ENCODE data around the gene CACNA2D3.

Gene CACNA2D3

DNA sequence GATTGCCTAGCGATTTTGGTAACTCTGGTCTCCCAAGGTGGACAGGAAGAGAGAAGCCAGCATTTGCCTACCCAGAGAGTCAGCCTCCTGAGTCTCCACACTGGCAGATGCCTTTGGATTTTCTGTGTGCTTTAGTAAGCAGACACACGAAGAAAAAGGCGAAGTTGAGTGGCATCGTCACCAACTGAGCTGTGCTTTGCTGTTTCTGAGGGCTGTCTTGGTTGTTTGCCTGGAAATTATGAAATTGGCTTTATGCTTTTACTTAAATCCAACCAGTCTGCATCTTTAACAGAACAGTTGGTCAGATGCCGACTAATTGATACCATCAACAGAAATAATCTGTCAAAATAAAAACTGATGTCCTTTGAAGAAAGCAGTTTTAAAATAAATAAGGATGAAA is 56.0 kb downstream of the CACNA2D3 start:
- Histone ChIP-seq H3K4me3 (ENCODE audit: low read depth, low read length) (no peak overlapping the region), H3K36me3 (ENCODE audit: control insufficient read depth, insufficient read depth, low read length) (no peaks in the 10 kb centered on the region), H3K4me1 (ENCODE audit: control insufficient read depth, insufficient read depth, low read length) (no peaks in the 10 kb centered on the region), H3K27me3 (ENCODE audit: control insufficient read depth, insufficient read depth, low read length) (no peaks in the 10 kb centered on the region), H3K9ac (ENCODE audit: low read depth, low read length) (no peak overlapping the region), H3K9me3 (ENCODE audit: control insufficient read depth, insufficient read depth, low read length) (no peaks in the 10 kb centered on the region)

DNA sequence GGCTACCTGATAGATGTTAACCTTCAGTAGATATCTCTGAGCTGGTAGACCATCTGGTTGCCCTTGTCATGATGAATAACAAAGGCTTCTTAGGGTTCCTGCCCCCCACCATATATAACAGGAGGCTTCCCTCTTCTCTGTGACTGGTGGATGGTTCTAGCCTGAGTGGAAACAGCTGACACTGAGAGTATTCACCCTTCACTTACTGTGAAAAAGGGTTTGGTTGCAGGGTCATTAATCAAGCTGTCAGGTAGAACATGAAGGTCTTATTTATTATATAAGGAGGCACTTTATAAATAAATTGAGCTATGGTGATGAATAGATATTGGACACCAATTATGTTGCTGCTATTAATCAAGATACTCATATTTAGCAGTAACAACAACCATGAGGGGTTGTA is 58.6 kb downstream of the CACNA2D3 start:
- H3K9ac ChIP-seq (ENCODE audit: low read depth, low read length) = no peak overlapping the region
- H3K36me3 ChIP-seq (ENCODE audit: control insufficient read depth, insufficient read depth, low read length) = no peaks in the 10 kb centered on the region
- no peak overlapping the region for H3K4me3 ChIP-seq (ENCODE audit: low read depth, low read length)
- H3K9me3 ChIP-seq (ENCODE audit: control insufficient read depth, insufficient read depth, low read length) = no peaks in the 10 kb centered on the region
- H3K4me1 ChIP-seq (ENCODE audit: control insufficient read depth, insufficient read depth, low read length) = no peaks in the 10 kb centered on the region
- H3K27me3 ChIP-seq (ENCODE audit: control insufficient read depth, insufficient read depth, low read length) = no peaks in the 10 kb centered on the region

DNA sequence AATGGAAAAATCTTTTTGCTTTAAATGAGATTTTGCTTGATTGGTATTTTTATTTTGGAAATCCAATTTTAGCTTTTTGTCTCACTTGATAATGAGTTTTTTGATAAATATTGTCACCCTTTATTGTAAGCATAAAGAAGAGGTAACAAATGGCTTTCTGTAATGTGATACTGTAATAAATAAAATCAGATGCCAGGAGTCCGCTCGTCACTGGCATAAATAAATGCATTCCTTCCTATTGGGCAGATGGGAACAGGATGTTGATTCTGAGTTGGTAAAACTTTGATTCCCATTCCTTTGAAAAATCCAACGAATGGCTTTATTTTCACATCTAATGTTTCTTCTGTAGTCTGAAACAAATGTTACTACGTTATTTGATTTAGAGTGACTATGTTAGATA is 59.9 kb downstream of the CACNA2D3 start:
- Histone ChIP-seq H3K4me3 (ENCODE audit: low read depth, low read length) (no peak overlapping the region), H3K27me3 (ENCODE audit: control insufficient read depth, insufficient read depth, low read length) (no peaks in the 10 kb centered on the region), H3K36me3 (ENCODE audit: control insufficient read depth, insufficient read depth, low read length) (no peaks in the 10 kb centered on the region), H3K4me1 (ENCODE audit: control insufficient read depth, insufficient read depth, low read length) (no peaks in the 10 kb centered on the region), H3K9ac (ENCODE audit: low read depth, low read length) (no peak overlapping the region), H3K9me3 (ENCODE audit: control insufficient read depth, insufficient read depth, low read length) (no peaks in the 10 kb centered on the region)

DNA sequence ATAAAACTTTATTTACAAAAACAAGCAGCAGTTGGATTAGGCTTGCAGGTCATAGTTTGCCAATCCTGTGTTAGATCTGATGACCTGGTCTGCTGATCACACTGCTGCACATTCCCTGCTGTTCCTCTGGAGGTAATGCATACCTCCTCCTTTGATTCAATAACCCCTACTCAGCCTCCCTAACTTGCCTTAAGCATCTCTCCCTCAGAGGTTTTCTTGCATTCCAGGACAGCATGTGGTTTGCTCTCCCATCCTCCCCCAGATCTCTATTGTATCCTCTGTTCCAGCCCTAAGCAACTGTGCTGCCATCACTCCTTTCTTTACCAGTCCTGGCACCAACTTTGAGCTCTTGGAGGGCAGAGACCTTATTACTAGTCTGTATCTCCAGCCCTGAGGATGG is 63.4 kb downstream of the CACNA2D3 start:
- Histone ChIP-seq H3K4me3 (ENCODE audit: low read depth, low read length) (no peak overlapping the region), H3K9ac (ENCODE audit: low read depth, low read length) (no peak overlapping the region), H3K27me3 (ENCODE audit: control insufficient read depth, insufficient read depth, low read length) (no peaks in the 10 kb centered on the region), H3K4me1 (ENCODE audit: control insufficient read depth, insufficient read depth, low read length) (no peaks in the 10 kb centered on the region), H3K9me3 (ENCODE audit: control insufficient read depth, insufficient read depth, low read length) (no peaks in the 10 kb centered on the region), H3K36me3 (ENCODE audit: control insufficient read depth, insufficient read depth, low read length) (no peaks in the 10 kb centered on the region)

GRCh38 chr3:54188176-54188791 is 65.9 kb downstream of the CACNA2D3 start:
- Histone ChIP-seq H3K27me3 (ENCODE audit: control insufficient read depth, insufficient read depth, low read length) (no peaks in the 10 kb centered on the region), H3K36me3 (ENCODE audit: control insufficient read depth, insufficient read depth, low read length) (no peaks in the 10 kb centered on the region), H3K4me3 (ENCODE audit: low read depth, low read length) (no peak overlapping the region), H3K4me1 (ENCODE audit: control insufficient read depth, insufficient read depth, low read length) (peaks cover 6% of the 10 kb centered on the region), H3K9ac (ENCODE audit: low read depth, low read length) (no peak overlapping the region), H3K9me3 (ENCODE audit: control insufficient read depth, insufficient read depth, low read length) (no peaks in the 10 kb centered on the region)

DNA sequence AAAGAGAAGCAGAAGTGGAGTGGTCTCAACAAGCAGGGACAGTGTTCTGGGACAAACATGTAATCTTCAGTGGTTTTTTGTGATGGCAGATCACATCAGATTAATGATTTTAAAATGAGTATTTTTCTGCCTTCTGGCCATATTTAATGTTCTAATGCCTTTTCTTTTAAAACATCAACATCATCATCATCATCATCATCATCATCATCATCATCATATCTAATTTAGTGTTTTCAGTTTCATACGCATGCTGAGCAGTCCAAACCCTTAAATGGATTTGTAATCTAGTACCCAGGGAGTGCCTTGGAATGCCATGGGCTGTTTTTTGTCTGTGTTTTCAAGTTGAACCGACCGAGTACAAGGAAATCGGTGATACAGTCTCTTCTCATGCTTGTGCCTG is 68.9 kb downstream of the CACNA2D3 start:
- no peaks in the 10 kb centered on the region for H3K9me3 ChIP-seq (ENCODE audit: control insufficient read depth, insufficient read depth, low read length)
- no peak overlapping the region for H3K4me3 ChIP-seq (ENCODE audit: low read depth, low read length)
- no peaks in the 10 kb centered on the region for H3K36me3 ChIP-seq (ENCODE audit: control insufficient read depth, insufficient read depth, low read length)
- H3K27me3 ChIP-seq (ENCODE audit: control insufficient read depth, insufficient read depth, low read length) = no peaks in the 10 kb centered on the region
- H3K4me1 ChIP-seq (ENCODE audit: control insufficient read depth, insufficient read depth, low read length) = peaks cover 8% of the 10 kb centered on the region
- H3K9ac ChIP-seq (ENCODE audit: low read depth, low read length) = no peak overlapping the region

- Histone ChIP-seq H3K4me3 (ENCODE audit: low read depth, low read length) (no peak overlapping the region), H3K9ac (ENCODE audit: low read depth, low read length) (no peak overlapping the region), H3K9me3 (ENCODE audit: control insufficient read depth, insufficient read depth, low read length) (no peaks in the 10 kb centered on the region), H3K36me3 (ENCODE audit: control insufficient read depth, insufficient read depth, low read length) (no peaks in the 10 kb centered on the region), H3K4me1 (ENCODE audit: control insufficient read depth, insufficient read depth, low read length) (peaks cover 8% of the 10 kb centered on the region), H3K27me3 (ENCODE audit: control insufficient read depth, insufficient read depth, low read length) (no peaks in the 10 kb centered on the region)
These were observed 69.7 kb downstream of the CACNA2D3 start for GRCh38 chr3:54192026-54192425.

DNA sequence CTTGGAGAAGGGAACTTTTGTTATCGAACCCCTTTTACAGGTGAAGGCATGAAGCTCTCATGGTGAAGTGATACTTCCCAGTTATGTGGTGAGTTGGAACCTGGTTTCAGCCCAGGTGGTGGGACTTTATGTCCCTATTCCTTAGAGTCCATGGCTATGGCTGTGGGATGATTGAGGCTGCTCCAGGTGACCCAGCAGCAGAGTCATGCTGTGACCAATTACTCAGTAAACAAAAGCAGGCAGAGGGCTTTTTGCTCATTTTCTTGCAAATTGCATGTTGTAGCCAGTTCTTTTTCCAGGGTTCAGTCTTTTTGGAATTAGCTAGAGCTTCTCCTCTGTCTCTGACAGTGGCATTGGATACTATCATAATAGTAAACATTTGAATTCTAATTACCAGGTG is 70.7 kb downstream of the CACNA2D3 start:
- Histone ChIP-seq H3K4me3 (ENCODE audit: low read depth, low read length) (no peak overlapping the region), H3K4me1 (ENCODE audit: control insufficient read depth, insufficient read depth, low read length) (peaks cover 8% of the 10 kb centered on the region), H3K9ac (ENCODE audit: low read depth, low read length) (no peak overlapping the region), H3K36me3 (ENCODE audit: control insufficient read depth, insufficient read depth, low read length) (no peaks in the 10 kb centered on the region), H3K9me3 (ENCODE audit: control insufficient read depth, insufficient read depth, low read length) (no peaks in the 10 kb centered on the region), H3K27me3 (ENCODE audit: control insufficient read depth, insufficient read depth, low read length) (no peaks in the 10 kb centered on the region)

DNA sequence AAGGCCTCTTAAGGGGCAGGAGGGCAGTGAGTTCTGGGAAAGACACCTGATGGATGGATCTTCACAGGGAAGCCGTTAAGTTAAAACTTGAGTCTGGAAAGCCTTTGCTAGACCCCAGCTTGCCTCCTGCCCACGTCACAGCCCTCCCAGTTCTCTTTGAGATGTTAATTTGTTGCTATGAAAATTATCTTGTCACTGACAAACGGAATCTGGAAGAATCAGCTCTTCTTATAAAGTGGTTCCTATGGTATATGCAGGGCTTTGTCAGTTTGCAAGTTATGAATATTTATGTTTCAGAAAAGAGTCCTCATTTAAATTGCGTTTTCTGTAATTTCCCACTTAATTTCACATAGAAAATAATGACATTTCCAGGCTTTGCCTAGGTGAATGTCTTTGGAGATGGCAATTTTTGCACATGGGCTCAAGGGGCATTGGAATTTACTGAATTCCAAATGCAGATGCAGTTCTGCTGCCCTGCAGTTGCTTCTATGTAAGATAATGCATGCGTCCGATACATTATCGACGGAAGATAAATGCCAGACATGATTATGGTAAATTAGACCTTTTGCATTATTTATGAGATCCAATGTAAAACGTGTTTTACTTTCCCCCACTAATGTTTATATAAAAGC is 74.1 kb downstream of the CACNA2D3 start:
- H3K9ac ChIP-seq (ENCODE audit: low read depth, low read length) = no peak overlapping the region
- H3K36me3 ChIP-seq (ENCODE audit: control insufficient read depth, insufficient read depth, low read length) = no peaks in the 10 kb centered on the region
- no peaks in the 10 kb centered on the region for H3K9me3 ChIP-seq (ENCODE audit: control insufficient read depth, insufficient read depth, low read length)
- no peak overlapping the region for H3K4me3 ChIP-seq (ENCODE audit: low read depth, low read length)
- no peaks in the 10 kb centered on the region for H3K27me3 ChIP-seq (ENCODE audit: control insufficient read depth, insufficient read depth, low read length)
- peaks cover 8% of the 10 kb centered on the region for H3K4me1 ChIP-seq (ENCODE audit: control insufficient read depth, insufficient read depth, low read length)

DNA sequence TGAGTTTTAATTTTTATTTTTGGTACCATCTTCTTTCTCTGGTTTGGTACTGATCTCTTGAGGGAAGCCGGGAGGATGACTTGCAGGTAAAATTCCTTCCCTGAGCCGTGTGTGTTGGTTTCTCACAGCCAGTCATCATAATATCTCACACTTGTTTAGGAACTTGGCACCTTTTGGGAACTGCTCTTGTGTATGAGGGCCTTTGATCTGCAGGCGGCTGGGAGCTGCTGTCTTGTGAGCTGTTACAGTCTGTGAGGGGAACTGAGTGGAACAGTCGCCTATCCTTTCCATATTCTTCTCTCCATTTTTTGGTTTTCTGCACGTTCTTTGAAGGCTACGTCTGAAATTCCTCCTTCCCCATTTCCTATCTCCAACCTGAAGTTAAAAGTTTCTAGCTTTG is 75.2 kb downstream of the CACNA2D3 start:
- Histone ChIP-seq H3K36me3 (ENCODE audit: control insufficient read depth, insufficient read depth, low read length) (no peaks in the 10 kb centered on the region), H3K4me1 (ENCODE audit: control insufficient read depth, insufficient read depth, low read length) (peaks cover 8% of the 10 kb centered on the region), H3K4me3 (ENCODE audit: low read depth, low read length) (no peak overlapping the region), H3K9ac (ENCODE audit: low read depth, low read length) (no peak overlapping the region), H3K9me3 (ENCODE audit: control insufficient read depth, insufficient read depth, low read length) (no peaks in the 10 kb centered on the region), H3K27me3 (ENCODE audit: control insufficient read depth, insufficient read depth, low read length) (no peaks in the 10 kb centered on the region)

DNA sequence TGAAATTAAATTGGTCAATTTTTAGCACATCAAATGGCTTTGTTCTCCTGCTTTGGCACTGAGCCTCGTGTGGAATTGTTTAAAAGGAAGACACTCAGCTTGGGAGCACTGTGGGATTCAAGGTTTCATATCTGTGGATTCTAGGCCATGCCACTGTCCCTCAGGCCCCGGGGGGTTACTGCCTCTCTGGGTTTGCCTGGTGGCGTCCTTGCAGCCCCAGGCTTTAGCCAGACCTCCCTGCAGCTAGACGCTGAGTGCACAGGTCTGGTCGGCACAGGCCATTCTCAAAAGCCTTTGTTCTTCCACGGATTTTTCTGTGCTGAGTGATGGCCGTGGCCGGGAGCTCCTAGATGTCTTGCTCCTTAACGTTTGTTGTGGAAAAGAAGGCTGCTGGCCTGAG is 76.2 kb downstream of the CACNA2D3 start:
- no peaks in the 10 kb centered on the region for H3K36me3 ChIP-seq (ENCODE audit: control insufficient read depth, insufficient read depth, low read length)
- H3K4me3 ChIP-seq (ENCODE audit: low read depth, low read length) = no peak overlapping the region
- H3K9me3 ChIP-seq (ENCODE audit: control insufficient read depth, insufficient read depth, low read length) = no peaks in the 10 kb centered on the region
- H3K9ac ChIP-seq (ENCODE audit: low read depth, low read length) = no peak overlapping the region
- no peaks in the 10 kb centered on the region for H3K4me1 ChIP-seq (ENCODE audit: control insufficient read depth, insufficient read depth, low read length)
- no peaks in the 10 kb centered on the region for H3K27me3 ChIP-seq (ENCODE audit: control insufficient read depth, insufficient read depth, low read length)

GRCh38 chr3:54202054-54202453 is 79.7 kb downstream of the CACNA2D3 start:
- no peaks in the 10 kb centered on the region for H3K36me3 ChIP-seq (ENCODE audit: control insufficient read depth, insufficient read depth, low read length)
- H3K4me1 ChIP-seq (ENCODE audit: control insufficient read depth, insufficient read depth, low read length) = no peaks in the 10 kb centered on the region
- no peak overlapping the region for H3K4me3 ChIP-seq (ENCODE audit: low read depth, low read length)
- H3K9ac ChIP-seq (ENCODE audit: low read depth, low read length) = no peak overlapping the region
- no peaks in the 10 kb centered on the region for H3K9me3 ChIP-seq (ENCODE audit: control insufficient read depth, insufficient read depth, low read length)
- no peaks in the 10 kb centered on the region for H3K27me3 ChIP-seq (ENCODE audit: control insufficient read depth, insufficient read depth, low read length)

Data from iPS-15b (cell line).